NCI-H1092 treated with DMSO at 0.1 percent for 48 hours (cell line): ENCODE measurements around the gene SEPTIN8.

ENCODE experiments used
- DNase-seq: peaks from one replicate; lab custom pipeline; 2025; lab: John Stamatoyannopoulos, UW

SEPTIN8 gene

GRCh38 chr5:132764671-132765238 is 12.3 kb downstream of the SEPTIN8 start:
- no peak for DNase-seq

GRCh38 chr5:132764051-132764450 is 13.0 kb downstream of the SEPTIN8 start:
- no peak for DNase-seq

DNA sequence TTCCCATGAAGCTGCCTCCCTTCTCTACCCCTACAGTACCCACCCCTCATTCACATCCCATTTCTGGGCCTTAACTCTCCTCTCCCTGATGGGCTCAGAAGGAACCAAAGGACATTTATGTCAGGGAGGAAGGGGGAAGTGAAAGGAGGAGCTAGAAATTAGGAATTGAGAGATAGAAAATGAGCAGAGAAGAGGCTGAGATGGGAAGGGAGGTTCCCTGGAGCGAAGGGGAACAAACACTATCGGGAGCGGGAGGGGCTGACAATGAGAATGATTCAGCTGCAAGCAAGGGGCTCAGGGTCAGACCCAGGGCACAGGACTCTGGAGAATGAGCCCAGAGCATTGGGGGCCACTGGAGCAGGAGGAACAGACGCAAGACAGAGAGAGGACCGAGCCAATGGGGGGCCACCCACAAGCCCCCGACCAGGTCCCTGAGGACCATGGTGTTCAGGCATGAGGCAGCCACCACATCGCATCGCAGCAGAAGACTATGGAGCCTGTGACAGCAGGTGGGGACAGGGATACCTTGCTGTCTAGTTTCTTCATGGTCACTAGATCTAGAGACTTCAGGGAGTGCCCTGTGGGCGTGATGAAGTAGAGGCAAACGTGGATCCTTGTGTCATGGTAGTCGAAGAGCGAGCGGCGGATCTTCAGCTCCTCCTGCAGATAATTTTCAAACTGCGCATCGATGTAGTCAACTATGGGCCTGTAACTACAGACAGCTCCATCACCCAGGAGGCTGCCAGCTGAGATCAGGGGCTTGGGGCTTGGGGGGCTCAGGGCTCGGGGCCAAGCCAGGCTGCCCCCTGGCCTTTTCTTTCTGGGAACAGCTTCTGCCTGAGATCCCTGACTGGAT is 13.6 kb downstream of the SEPTIN8 start:
- no peak for DNase-seq

DNA sequence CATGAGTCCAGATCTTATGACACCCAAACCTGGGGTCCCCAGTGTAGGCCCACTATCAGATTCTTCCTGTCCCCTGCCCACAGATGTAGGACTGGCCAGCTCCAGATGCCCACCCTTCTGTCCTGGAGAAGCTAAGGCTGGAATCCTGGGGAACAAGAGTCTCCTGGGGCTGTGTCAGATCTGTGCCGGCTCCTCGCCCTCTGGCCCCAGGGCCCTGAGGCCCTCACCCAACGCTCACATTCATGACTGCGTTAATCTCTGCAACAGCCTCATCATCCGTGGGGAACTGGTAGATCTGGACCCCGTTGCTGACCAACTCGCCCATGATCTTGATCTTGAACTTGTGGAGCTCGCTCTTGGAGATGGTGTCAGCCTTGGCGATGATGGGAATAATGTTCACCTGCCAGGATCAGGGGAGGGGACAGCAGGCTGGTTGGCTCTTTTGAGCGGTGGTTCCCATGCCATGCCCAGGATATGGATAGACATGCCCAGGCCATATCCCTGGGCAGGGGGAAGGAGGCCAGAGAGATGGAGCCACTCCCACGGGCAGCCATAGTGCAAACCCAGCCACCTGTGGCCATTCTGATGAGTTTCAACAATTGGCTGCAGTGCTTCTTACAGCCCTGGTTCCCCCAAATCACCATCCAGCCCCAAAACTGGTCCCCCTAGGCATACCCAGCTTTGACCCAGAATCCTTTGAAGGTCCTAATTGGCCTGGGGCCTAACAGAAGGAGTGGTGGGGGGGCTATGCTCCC is 14.6 kb downstream of the SEPTIN8 start:
- DNase-seq: no peak

DNA sequence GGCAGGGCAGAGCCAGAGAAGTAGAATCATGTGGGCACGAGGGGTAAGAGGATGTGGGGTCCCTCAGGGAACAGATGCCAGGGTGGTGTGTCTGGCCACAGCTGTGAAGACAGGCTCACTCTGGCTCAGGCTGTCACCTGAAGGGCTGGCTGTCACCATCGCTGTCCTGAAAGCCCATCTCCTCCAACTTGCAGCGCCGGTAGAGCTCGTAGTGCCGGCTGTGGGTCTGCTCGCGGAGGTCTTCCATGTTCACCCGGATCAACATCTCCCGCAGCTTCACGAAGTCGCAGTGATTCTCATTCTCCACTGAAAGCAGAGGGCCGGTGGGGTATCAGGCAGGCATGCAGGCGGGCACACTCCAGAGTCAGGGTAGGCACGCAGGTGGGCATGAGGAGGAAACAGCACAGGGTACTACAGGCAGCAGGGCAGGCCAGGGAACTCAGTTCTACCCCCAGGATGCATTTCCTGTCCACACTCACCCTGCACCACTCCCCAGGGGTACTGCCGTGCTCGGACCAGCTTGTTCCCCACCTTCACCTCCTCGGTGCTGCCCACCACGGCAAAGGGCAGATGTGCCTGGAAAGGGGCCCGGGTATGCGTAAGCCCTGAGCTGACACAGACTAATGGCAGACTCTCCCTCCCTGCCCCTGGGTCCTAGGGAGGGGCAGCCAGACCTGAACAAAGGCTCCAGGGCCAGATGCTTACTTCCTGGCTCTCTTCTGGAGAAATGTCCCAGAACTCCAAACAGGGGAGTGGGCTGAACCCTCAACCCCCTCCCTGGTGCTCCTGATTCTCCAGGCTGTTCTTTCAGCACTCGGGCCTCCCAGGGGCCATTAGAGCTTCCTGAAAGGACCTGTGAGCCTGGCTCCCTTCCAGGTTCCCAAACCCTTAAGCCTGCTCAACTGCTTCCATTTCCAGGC is 15.5 kb downstream of the SEPTIN8 start:
- no peak for DNase-seq

DNA sequence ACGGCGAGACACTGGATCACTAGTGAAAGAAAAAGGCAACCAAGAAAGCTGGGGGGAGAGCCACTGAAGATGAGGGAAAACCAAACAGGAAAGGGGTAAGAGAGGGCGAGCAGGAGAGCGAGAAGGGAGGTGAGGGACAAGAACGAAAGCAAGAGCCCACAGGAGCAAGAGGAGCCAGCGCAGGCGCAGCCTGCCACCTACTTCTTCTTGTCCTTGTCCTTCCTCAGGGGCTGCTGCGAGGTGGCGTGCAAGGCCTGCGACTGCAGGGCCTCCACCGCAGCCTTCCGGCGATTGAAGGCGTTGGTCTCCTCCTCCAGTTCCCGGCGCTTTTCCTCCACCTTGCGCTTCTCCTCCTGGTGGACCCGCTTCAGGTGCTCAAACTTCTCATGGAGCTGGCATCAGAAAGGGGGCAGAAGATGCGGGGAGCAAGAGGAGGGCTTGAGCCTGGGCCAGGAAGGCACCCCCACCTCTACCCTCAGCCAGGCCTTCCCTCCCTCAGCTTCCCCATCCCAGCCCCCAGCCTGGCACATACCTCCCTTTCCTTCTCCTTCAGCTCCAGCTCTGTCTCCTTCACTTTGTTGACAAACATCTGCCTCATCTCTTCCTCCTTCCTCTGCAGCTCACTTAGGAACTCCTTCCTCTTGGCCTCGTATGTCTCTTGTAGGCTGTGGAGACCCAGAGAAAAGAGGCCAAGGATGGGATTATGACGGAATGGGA is 16.3 kb downstream of the SEPTIN8 start:
- no peak for DNase-seq

DNA sequence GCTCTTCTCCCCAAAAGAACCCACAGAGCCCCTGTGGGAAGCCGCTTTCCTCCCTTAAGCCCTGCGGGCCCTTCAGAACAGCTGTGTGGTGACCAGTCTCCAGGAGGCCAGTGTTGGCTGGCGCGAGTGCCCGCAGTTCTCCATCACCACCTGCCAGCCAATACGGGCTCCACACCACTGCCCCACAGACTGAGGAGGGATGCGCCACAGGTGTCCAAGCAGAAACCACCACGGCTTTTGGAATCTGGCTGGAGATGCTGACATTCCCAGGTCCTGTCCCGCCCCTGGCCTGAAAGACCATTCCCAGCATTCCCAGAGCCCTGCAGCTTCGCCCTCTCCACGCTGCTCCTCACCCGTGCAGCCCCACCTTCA is 17.0 kb downstream of the SEPTIN8 start:
- DNase-seq: no peak

GRCh38 chr5:132759114-132760048 is 17.7 kb downstream of the SEPTIN8 start:
- no peak for DNase-seq

GRCh38 chr5:132758451-132758850 is 18.6 kb downstream of the SEPTIN8 start:
- no peak for DNase-seq

- no peak for DNase-seq
These were observed 20.5 kb downstream of the SEPTIN8 start for GRCh38 chr5:132756542-132756941.

GRCh38 chr5:132754947-132755346 is 22.1 kb downstream of the SEPTIN8 start:
- DNase-seq: no peak

DNA sequence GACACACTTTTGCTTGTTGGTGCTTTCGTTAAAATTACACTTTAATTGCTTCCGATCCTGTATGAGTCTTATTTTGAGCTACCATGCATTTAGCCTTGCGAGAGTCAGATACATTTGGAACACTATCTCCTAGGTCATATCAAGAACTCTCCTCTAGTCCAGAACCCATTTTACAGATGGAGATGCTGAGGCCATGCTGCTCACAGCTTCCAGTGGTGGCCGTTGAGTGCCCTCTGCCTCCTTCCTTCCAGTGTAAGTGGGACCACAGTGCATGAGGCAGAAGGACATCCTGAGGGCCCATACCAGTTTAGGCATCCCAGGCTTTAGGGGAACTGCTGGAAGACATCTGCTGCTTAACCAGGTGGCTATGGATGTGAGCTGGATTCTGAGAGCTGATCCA is 22.9 kb downstream of the SEPTIN8 start:
- no peak for DNase-seq

DNA sequence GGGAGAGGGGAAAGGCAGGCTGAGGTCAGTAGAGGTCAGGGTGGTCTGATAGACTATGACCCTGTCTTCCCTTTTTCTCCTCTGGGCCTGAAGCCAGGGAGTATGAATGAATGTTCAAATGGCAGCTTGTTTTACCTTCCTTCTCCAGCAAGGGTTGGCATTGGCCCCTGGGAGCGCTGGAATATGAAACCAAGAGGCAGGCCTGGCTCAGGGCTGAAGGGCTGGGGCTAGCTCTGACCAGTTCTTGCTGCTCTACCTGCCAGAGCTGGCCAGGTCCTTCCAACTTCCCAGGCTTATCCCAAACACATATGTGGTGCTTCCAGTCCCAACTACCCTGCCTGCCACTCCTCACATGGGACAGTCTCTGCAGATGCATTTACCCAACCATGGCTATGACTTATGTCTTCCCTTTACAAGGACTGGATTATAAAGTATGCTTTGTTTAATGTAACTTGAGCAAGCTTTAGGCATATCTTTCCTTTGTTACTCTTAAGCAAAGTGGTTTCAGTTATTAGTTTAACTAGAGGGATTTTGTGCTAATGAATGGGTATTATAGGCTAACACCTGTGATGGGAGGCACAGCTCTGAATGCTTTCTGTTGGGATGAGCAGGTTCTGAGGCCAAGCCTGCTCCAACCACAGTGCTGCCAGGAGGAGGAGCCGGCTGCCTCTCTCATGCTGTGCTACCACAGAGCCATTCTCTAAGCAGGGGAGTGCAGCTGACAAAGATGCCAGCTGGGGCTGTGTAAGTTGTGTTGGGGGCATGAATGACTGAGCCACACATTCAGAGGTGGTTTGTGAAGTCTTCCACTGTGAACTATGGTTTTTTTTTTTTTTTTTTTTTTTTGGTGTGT is 23.7 kb downstream of the SEPTIN8 start:
- no peak for DNase-seq

GRCh38 chr5:132752581-132753125 is 24.4 kb downstream of the SEPTIN8 start:
- DNase-seq: no peak

DNA sequence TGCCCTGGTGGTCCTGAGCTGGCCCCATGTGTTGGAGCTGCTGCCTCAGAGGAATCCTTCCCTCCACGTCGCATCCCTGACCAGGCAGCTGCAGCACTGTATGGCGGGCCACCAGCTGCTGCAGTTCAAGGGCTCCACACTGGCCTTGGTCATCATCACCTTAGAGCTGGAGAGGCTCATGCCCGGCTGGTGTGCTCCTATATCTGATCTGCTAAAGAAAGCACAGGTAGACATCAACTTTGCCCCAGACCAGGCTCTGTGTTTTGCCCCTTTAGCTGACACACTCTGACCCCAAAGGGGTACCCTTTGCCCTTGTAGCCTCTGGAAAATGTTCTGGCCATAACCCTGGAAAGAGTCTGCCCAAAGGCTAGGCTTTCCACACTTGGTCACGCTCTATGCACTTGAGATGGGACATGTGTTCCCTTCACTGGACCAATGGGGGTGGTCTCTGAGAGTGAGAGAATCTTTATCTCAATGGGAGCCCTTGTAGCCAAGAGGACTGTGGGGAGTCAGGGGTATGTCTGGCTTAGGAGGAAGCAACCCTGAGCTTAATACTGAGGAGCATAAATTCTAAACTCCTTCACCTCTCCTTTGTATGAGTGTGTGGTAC is 25.0 kb downstream of the SEPTIN8 start:
- DNase-seq: no peak

- no peak for DNase-seq
These were observed 25.6 kb downstream of the SEPTIN8 start for GRCh38 chr5:132751444-132751843.

DNA sequence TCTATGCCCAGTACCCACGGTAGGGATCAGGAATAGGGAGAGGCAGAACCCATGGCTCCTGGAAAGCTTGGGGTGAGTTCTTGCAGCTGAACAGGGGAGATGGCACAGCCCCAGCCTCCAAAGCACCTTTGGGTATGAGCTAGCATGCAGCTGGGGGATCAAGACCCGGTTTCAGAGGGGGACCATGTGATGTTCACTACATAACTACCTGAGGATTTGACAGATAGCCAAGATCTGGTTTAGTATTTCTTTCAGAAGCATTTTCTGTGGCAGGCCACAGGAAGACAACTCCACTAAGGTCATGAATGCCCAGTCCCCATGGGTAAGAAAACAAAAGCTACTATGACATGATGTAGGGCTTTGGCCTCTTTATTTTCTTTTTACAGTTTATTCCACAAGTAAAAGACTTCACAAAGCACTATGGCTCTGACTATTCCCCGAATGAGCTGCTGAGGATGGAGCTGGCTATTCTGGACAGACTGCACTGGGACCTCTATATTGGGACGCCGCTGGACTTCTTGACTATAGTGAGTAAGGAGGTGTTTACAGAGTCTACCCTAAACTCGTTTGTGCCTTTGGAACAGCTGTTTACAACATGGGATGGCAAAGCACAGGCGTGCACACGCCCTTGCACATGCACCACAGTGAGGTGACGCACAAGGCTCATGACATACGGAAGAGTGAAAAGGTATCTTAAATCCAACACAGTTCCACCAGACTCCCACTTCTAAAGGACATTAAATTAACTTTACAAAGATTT is 26.4 kb downstream of the SEPTIN8 start:
- DNase-seq: no peak

GRCh38 chr5:132749506-132749905 is 27.5 kb downstream of the SEPTIN8 start:
- DNase-seq: no peak
